GM12891 (cell line): Measurements from ENCODE around the gene THSD7B.

Experiments
- POU2F2 ChIP-seq: IDR thresholded peaks from 2 replicates; pipeline ENCODE4 v1.6.1; 2011; ENCODE audit warnings: low read depth, mild to moderate bottlenecking, control low read depth, low read length, moderate library complexity
- TAF1 ChIP-seq: IDR thresholded peaks from 2 replicates; pipeline ENCODE4 v1.6.1; 2011; ENCODE audit warnings: low read depth, low read length, control low read depth

DNA sequence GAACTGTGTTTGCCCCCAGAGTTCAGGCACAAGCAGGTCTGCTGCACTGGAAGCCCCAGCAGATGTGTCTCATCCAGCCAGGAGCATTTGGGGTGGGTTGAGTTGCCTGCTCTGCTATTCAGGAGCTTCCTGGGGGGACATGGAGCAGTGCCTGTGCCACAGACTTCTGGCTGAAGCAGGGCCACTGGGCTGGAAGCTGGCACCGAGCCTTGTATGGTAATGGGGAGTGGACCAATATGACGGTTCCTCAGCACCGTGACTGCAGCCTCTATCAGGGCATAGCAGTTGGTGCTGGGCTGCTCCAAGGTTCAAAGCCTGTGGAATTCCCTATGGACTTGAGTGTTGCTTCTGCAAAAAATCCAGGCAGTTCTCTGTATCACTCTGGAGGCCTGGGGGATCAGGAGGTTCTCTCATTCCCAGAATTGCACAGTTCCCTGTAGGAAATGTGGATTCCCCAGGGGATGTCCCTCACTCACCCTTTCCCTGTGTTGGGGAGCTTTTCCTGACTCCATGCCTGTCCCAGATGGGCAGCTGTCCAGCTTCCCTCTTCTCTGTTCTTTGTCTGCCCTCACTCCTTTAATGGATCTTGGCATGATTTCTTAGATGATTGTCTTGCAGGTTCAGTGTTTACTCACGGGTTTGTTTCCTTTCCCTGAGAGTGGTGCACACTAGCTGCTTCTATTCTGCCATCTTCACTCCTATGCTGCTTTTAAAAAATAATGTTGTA lies 37.2 kb upstream of the THSD7B start:
- TF ChIP-seq TAF1 (no peak), POU2F2 (no peak)
